Activated effector memory CD4-positive, alpha-beta T cell treated with anti-CD3 and anti-CD28 coated beads, Interleukin-2, amount 50 U/mL, for 16 hours (primary cell): ENCODE measurements around the gene DNHD1.

ENCODE experiments used
- DNase-seq: peaks from one replicate; pipeline ENCODE4 v3.0.0-alpha.2; 2020

DNHD1 gene

GRCh38 chr11:6497069-6497839, at the start of gene DNHD1:
Gene DNHD1, plus strand, starts transcription at chr11:6497280. Its CDS starts 936 bp downstream, at chr11:6498216.
- DNase-seq = no peak

- DNase-seq = no peak
Measured at GRCh38 chr11:6448574-6448973, 48.5 kb upstream of the DNHD1 start.

- DNase-seq = no peak
Measured at GRCh38 chr11:6452219-6452618, 44.9 kb upstream of the DNHD1 start.

- no peak for DNase-seq
Measured at GRCh38 chr11:6453152-6453551, 43.9 kb upstream of the DNHD1 start.

- no peak for DNase-seq
Measured at GRCh38 chr11:6455070-6455469, 42.0 kb upstream of the DNHD1 start.

GRCh38 chr11:6456361-6457073, 40.6 kb upstream of the DNHD1 start:
- DNase-seq = no peak

GRCh38 chr11:6457581-6458320, 39.3 kb upstream of the DNHD1 start:
- no peak for DNase-seq

GRCh38 chr11:6458352-6459098, 38.6 kb upstream of the DNHD1 start:
- no peak for DNase-seq

- DNase-seq = no peak
Measured at GRCh38 chr11:6459099-6459450, 38.0 kb upstream of the DNHD1 start.

GRCh38 chr11:6468712-6469495, 28.2 kb upstream of the DNHD1 start:
- no peak for DNase-seq

- no peak for DNase-seq
Measured at GRCh38 chr11:6469599-6469998, 27.5 kb upstream of the DNHD1 start.

- no peak for DNase-seq
Measured at GRCh38 chr11:6472934-6473333, 24.1 kb upstream of the DNHD1 start.

- DNase-seq = peak; percentile 92
Measured at GRCh38 chr11:6473451-6474412, 23.3 kb upstream of the DNHD1 start, which contains the start of gene TRIM3. Gene TRIM3, minus strand, starts transcription at chr11:6473941. Its CDS starts 8,246 bp downstream, at chr11:6465695.

GRCh38 chr11:6474413-6474792, 22.7 kb upstream of the DNHD1 start:
- no peak for DNase-seq

- no peak for DNase-seq
Measured at GRCh38 chr11:6474806-6475500, 22.1 kb upstream of the DNHD1 start.

GRCh38 chr11:6475936-6476335, 21.1 kb upstream of the DNHD1 start:
- DNase-seq = no peak

- DNase-seq = no peak
Measured at GRCh38 chr11:6476571-6476970, 20.5 kb upstream of the DNHD1 start.

- no peak for DNase-seq
Measured at GRCh38 chr11:6480299-6480914, 16.7 kb upstream of the DNHD1 start.

- peak; percentile 99 for DNase-seq
Measured at GRCh38 chr11:6481012-6481923, 15.8 kb upstream of the DNHD1 start, which contains the start of the genes ARFIP2 and TIMM10B. Gene ARFIP2, minus strand, starts transcription at chr11:6481331. Its CDS starts 910 bp downstream, at chr11:6480421. Gene TIMM10B, plus strand, starts transcription at chr11:6481501. Its CDS starts 16 bp downstream, at chr11:6481517.
